ENCODE results near the gene SLC12A7.

Gene SLC12A7

GRCh38 chr5:1124205-1125029 lies 12.6 kb upstream of the SLC12A7 start:
- no peak for DNase-seq

GRCh38 chr5:1123418-1124147 lies 11.7 kb upstream of the SLC12A7 start:
- no peak for DNase-seq

DNA sequence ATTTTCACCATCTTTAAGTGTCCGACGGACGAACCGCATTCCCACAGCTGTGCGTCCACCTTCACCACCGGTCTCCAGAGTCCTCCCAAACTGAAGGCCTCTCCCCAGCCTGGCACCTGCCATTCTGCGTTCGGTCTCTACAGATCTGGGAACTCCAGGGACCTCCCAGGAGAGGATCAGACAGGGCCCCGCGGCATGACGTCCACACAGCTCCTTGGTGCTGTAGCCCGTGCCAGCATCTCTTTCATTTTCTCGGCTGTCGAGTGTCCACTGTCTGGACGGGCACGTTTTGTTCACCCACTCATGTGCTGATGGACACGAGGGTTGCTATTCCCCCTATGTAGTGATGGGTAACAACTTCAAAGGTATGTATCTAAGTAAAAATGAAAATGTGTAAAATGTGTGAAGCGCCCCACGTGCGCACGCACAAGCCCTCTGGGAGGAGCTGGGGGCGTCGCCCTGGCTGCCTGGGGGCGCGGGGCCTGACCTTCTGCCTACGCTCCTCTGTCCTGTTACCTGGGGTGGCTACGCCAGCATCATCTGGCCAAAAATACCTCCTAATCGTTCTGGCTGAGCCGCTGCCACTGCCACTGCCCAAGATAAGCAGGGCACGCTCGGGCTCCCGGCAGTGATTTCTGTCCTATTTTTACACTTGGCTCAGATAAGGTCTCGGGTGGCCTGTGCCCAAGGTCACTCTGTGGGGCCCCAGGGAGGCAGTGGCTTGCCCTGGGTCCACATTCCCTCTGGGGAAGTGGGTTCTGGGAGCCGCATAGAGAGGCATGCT lies 10.8 kb upstream of the SLC12A7 start:
- no peak for DNase-seq

DNA sequence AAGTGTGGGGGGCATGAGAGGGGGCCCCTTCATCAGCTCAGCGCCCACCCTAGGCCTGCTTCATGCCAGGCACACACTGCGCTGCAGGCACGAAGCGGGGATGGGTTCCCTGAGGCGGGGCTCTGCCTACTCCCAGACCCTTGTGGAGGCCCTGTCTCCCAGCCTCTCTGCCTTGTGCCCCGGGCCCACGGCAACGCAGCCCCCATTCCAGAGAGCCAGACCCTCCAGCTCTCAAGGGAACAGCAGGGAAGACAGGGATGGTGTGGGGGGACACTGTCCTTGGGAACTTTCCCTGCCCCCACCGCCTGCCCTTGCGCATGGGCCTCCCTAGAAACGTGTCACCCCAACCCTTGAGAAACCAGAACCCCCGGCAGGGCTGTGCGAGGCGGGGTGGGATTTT lies 10.0 kb upstream of the SLC12A7 start:
- DNase-seq, result no peak

DNA sequence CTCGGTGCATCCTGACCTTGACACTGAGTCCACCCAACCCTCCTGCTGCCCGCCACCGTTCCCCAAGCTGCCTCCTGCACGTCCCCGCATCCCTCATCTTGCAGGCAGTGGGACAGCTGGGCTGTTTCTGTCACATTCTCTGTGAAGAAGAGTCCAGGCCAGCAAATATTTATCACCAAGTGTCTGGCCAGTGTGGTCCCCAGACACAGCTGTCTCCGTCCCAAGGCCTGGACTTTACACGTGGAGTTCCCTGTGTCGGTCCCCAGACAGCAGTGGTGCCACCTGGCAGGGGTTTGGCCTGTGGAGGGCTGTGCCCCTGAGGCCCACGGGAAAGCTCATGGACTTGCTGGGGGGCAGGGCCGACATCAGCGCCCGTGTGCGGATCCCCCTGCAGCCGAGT lies 9.2 kb upstream of the SLC12A7 start:
- DNase-seq, result no peak

GRCh38 chr5:1120236-1120999 lies 8.6 kb upstream of the SLC12A7 start:
- DNase-seq, result no peak

GRCh38 chr5:1119312-1119831 lies 7.5 kb upstream of the SLC12A7 start:
- DNase-seq, result no peak

DNA sequence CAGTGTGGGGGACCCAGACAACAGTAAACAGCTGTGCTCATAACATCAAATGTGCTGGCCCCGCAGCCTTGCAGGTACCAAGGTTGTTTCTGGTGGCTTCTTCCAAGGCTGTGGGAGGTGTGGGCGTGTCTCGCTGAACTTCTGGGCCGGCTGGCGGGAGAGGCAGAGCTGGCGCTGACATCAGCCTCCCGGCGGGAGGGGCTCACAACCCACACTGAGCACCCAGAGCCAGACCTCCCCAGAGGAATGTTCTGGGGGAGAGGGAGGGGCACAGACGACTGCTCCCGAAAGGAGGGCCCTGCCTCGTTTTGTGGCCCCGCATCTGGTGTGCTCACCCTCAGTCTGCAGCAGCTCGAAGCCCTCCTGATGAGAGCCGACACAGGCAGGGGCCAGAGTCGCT lies 6.9 kb upstream of the SLC12A7 start:
- no peak for DNase-seq

DNA sequence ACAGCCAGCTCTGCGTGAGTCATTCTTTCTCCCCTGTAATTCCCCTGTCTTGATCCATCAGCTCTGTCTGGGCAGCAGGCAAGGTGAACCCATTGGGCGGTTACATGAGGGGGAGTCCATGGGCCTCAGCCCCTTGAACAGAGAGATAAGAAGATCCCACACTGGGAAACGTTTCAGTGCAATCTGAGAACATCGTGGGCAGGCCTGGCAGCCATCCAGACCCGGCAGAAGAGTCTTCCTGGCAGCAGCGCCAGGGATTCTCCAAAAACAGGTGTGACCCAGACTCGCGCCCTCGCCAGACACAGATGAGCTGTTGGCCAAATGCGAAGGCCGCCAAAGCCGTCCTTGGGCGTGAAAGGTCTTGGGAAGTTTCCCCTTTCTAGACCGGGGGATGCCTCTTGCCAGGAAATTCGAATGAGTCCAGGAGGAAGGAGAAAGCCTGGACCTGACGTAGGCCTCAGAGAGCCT lies 6.4 kb upstream of the SLC12A7 start:
- DNase-seq, result no peak

GRCh38 chr5:1116977-1117376 lies 5.1 kb upstream of the SLC12A7 start:
- DNase-seq, result no peak

GRCh38 chr5:1116109-1116740 lies 4.4 kb upstream of the SLC12A7 start:
- no peak for DNase-seq

DNA sequence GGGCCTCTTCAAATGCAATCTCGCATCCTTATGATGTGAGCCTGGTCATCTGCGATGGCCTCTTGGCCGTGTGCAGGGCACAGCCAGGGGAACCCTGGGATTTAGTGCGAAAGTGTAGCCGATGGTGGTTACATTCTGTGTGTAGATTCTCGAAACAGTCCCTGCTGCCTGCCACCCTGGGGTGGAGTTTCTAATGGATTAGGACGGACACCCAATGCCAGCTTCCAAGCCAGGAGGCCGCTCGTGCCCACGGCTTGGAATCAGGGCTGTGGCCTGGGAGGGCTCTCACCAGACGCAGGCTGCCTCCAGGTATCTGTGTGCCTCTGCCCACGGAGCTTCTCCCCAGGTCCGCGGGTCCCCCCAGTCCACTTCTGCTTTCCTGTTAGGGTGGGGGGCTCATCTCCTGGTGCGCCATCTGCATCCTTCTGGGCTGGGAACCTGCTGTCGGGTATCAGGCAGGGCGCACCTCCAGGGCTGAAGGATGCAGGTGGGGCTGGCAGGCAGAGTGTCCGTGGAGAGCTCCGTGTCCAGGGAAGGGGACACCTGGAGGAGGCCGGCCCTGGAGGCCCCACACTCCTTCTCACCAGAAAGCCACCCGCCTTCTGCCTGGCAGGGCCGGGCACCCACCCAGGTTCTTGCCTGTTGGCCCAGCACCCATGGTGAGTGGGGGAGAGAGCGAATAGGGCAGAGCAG lies 3.4 kb upstream of the SLC12A7 start:
- no peak for DNase-seq

DNA sequence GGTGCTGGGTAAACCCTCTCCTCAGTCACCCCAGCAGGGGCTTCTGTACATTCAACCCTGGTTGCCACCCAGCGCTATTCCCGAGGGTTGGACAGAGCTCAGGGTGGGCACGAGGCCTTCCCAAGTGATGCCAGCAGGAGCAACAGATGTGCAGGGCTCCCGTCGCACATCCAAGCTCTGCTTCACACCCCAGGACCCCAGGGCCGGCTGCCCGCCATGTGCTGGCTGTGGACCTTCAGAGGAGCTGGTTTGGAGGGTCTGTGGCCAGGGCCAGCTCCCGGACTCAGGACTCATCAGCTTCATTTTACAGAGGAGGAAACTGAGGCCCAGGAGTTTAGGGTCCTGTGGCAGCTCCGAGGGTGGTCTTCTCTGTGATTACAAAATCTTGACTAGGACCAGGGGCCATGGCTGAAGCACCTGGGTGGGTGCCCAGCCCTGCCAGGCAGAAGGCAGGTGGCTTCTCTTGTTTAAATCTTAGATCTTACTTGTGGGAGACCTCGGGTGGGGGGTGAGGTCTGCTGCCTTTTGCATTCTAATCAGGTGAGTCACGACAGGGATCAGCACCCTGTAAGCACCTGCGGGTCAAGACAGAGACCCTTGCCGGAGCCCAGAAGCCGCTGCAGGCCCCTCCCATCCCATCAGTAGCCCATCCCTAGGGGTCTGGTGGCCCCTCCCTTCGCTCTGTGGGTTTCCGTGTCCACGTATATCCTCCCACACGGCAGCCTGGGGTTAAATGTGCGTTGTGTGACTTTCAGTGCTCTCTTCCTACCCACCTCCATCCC lies 2.1 kb upstream of the SLC12A7 start:
- DNase-seq, result no peak

- DNase-seq, result no peak
These were observed 1.4 kb upstream of the SLC12A7 start for GRCh38 chr5:1113332-1113690.

DNA sequence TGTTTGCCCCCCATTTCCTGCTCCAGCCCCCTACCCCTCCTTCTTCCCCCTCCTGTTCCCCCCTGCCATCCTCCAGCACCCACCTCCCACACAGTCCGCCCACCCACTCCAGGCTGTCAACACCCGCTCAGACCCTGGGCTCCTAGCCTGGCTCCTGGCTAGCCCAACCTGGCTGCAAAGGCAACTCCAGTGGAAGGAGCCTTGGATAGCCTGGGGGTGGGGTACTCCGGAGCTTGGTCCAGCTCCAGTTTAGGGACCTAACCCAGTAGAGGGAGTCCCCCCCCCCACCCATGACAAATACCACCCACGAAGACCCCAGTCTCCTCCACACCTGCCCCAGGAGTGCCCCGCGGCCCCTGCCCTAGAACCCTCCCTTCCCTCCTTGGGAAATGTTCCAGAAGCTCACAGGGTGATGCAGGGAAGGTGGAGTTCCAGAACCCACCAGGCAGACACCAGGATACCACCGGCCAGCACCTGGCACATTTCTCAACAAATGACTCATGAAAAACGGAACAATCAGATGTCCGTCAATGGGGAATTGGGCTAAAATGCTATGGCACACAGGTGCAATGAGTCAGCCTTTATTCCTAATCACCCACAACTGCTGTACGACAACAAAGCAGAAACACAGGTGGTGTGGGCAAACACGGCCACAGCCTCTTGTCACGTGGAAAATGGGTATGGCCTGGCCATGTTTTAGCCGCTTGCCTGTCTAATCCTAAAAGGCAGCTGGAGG lies 901 bp upstream of the SLC12A7 start:
- DNase-seq, result no peak

DNA sequence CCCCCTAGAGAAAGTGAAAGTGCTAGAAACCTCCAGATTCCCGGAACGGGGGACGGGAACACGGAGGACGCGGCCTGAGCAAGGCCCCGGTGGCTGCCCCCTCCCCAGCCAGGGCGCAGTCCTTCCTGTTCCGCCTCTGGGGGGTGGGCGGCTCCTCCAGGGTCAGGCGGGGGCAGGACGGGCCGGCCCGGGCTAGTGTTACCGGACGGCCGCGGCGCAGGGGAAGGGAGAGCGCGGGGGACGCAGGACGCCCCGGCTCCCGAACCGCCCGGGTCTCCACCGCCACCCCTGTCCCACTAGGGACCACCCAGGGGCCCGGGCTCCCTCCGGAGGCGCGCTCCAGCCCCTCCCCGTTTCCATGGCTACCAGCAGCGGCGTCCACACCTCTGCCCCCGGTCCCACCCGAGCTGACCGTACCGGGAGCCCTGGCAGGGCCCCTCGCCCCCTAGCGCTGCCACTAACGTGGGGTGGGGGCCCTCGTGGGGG lies 579 bp downstream of the SLC12A7 start:
- no peak for DNase-seq

DNA sequence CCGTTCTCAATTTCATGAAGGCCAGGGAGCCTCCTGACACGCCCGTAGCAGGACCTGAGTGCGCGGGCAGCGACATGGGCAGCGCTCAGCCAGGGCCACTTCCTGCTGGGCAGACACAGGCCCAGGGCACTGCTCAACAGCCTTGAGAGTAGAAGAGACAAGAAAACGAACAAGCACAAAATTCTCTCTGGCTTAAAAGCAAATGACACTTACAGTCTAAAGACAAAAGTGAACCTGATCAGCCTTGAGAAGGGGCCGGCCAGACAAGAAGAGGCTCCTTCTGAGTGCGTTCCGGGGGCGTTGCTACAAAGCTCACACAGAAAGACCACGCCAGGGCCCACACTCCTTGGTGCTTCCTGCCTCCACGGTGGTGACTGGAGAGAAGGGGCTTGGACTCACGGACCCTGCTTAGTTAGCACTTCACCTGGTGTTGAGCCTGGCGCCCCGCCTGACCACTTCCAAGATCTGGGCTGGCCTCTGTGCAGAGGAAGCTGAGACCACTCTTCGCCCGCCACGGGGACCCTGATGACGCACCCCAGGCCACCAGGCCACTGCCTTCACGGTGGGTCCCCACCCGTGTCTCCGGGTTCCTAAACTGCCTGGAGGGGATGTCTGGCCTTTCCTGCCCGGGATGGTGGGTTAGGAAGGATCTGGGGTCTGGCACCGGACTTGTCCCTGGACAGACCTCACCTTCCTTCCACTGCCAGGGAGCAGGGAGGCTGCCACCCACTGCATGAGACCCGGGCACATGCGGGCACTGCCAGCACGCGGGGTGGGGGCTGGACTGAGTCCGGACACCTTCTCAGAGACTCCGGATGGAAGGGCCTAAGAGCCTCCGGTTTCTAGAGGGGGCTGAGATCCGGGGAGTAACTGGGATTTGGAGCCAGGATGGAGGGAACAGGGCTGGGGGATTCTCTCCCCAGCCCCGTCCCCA lies 1.3 kb downstream of the SLC12A7 start:
- DNase-seq, result no peak

- DNase-seq, result no peak
These were observed 2.1 kb downstream of the SLC12A7 start for GRCh38 chr5:1109542-1110306.
